ENCODE data around the gene CDH12. TPM values are rescaled to one million over a fixed set of nuclear protein-coding genes. Genes with fewer than 3 reads are reported as not detected.

The CDH12 gene
- total RNA-seq, 2 donors from 2014 or later = 0.90 to 1.9 TPM

- no peaks in the 10 kb centered on the region for H3K27me3 ChIP-seq (ENCODE audit: control insufficient read depth, insufficient read depth, low read length, poor library complexity, severe bottlenecking)
- H3K9ac ChIP-seq (ENCODE audit: extremely low read depth, low read length, poor library complexity, severe bottlenecking) = no peak overlapping the region
- no peak for DNase-seq
- no peak overlapping the region for H3K4me3 ChIP-seq (ENCODE audit: low read length)
- H3K27ac ChIP-seq (ENCODE audit: low read depth, low read length) = no peak overlapping the region
- no peaks in the 10 kb centered on the region for H3K9me3 ChIP-seq (ENCODE audit: control insufficient read depth, low read length)
- WGBS, 2 experiments (ENCODE audit: insufficient coverage in 1 of 2, insufficient read length in 1 of 2) = 85 to 100% methylated on average over 1 to 3 of the region's 3 CpGs
- H3K27me3 Mint-ChIP-seq (ENCODE audit: insufficient read depth) = peaks cover 4% of the 10 kb centered on the region
- H3K9me3 Mint-ChIP-seq = no peaks in the 10 kb centered on the region
- no peaks in the 10 kb centered on the region for H3K4me1 ChIP-seq (ENCODE audit: control insufficient read depth, insufficient read depth, low read length)
- no peak overlapping the region for H3K4me3 Mint-ChIP-seq
- H3K36me3 ChIP-seq (ENCODE audit: control insufficient read depth, insufficient read depth, low read length) = no peaks in the 10 kb centered on the region
- no peaks in the 10 kb centered on the region for H3K36me3 Mint-ChIP-seq (ENCODE audit: low read depth)
- no peaks in the 10 kb centered on the region for H3K4me1 Mint-ChIP-seq
- no peak for TF ChIP-seq CTCF (conservative IDR thresholded peaks at IDR 0.05)
- H3K27ac Mint-ChIP-seq = no peak overlapping the region
Observed at GRCh38 chr5:22076586-22076985, 776.6 kb downstream of the CDH12 start.

GRCh38 chr5:22070186-22070728 is 782.9 kb downstream of the CDH12 start:
- H3K9me3 Mint-ChIP-seq = no peaks in the 10 kb centered on the region
- H3K36me3 ChIP-seq (ENCODE audit: control insufficient read depth, insufficient read depth, low read length) = no peaks in the 10 kb centered on the region
- H3K4me3 Mint-ChIP-seq = no peak overlapping the region
- H3K4me3 ChIP-seq (ENCODE audit: low read length) = no peak overlapping the region
- no peak overlapping the region for H3K27ac ChIP-seq (ENCODE audit: low read depth, low read length)
- no peaks in the 10 kb centered on the region for H3K36me3 Mint-ChIP-seq (ENCODE audit: low read depth)
- TF ChIP-seq CTCF (conservative IDR thresholded peaks at IDR 0.05) = no peak
- H3K4me1 ChIP-seq (ENCODE audit: control insufficient read depth, insufficient read depth, low read length) = no peaks in the 10 kb centered on the region
- no peaks in the 10 kb centered on the region for H3K9me3 ChIP-seq (ENCODE audit: control insufficient read depth, low read length)
- H3K9ac ChIP-seq (ENCODE audit: extremely low read depth, low read length, poor library complexity, severe bottlenecking) = no peak overlapping the region
- H3K27ac Mint-ChIP-seq = no peak overlapping the region
- peaks cover 4% of the 10 kb centered on the region for H3K27me3 Mint-ChIP-seq (ENCODE audit: insufficient read depth)
- no peak for DNase-seq
- WGBS, 2 experiments (ENCODE audit: insufficient coverage in 1 of 2, insufficient read length in 1 of 2) = 90 to 93% methylated on average over 2 to 3 of the region's 3 CpGs
- no peaks in the 10 kb centered on the region for H3K27me3 ChIP-seq (ENCODE audit: control insufficient read depth, insufficient read depth, low read length, poor library complexity, severe bottlenecking)
- H3K4me1 Mint-ChIP-seq = no peaks in the 10 kb centered on the region

- no peaks in the 10 kb centered on the region for H3K27me3 Mint-ChIP-seq (ENCODE audit: insufficient read depth)
- no peak overlapping the region for H3K27ac Mint-ChIP-seq
- Histone ChIP-seq H3K36me3 (ENCODE audit: control insufficient read depth, insufficient read depth, low read length) (no peaks in the 10 kb centered on the region), H3K9me3 (ENCODE audit: control insufficient read depth, low read length) (no peaks in the 10 kb centered on the region), H3K9ac (ENCODE audit: extremely low read depth, low read length, poor library complexity, severe bottlenecking) (no peak overlapping the region), H3K27me3 (ENCODE audit: control insufficient read depth, insufficient read depth, low read length, poor library complexity, severe bottlenecking) (no peaks in the 10 kb centered on the region), H3K27ac (ENCODE audit: low read depth, low read length) (no peak overlapping the region), H3K4me1 (ENCODE audit: control insufficient read depth, insufficient read depth, low read length) (no peaks in the 10 kb centered on the region), H3K4me3 (ENCODE audit: low read length) (no peak overlapping the region)
- no peaks in the 10 kb centered on the region for H3K36me3 Mint-ChIP-seq (ENCODE audit: low read depth)
- H3K4me1 Mint-ChIP-seq = no peaks in the 10 kb centered on the region
- no peaks in the 10 kb centered on the region for H3K9me3 Mint-ChIP-seq
- H3K4me3 Mint-ChIP-seq = no peak overlapping the region
- 92 to 96% methylated on average over 3 to 4 of the region's 4 CpGs for WGBS, 2 experiments (ENCODE audit: insufficient coverage in 1 of 2, insufficient read length in 1 of 2)
- no peak for TF ChIP-seq CTCF (conservative IDR thresholded peaks at IDR 0.05)
- DNase-seq = no peak
Observed at GRCh38 chr5:22063717-22064116, 789.4 kb downstream of the CDH12 start.

All from endodermal cell (in vitro differentiated cells).